Sciatic nerve (tissue), 2 donors: Measurements from ENCODE around the gene CACNA2D3. TPM values are rescaled to one million over a fixed set of nuclear protein-coding genes. Genes with fewer than 3 reads are reported as not detected.
A peak's percentile ranks its signal among the peaks of the same experiment; 100 is the strongest.
"Not testable (repeated sequence)": the region's sequence is repeated elsewhere in the genome, so short reads cannot be mapped to it uniquely, and the experiment has no call there.

Experiments
- ATAC-seq: fragments of 200-7000 bp; cut with Tn5 transposase; one replicate; pipeline ENCODE4 v1.9.1; 2020; ENCODE audit warnings: mild to moderate bottlenecking, moderate library complexity
- DNase-seq: peaks from one replicate; pipeline ENCODE4 v3.0.0-alpha.2; 2020; ENCODE audit warnings: low spot score
- intact Hi-C: fragments of 100-400 bp; cut with DNase I; formaldehyde crosslinking; loops from one replicate; pipeline ENCODE4 v1.14.2; 2022
- total RNA-seq: library from RNA; stranded (reverse); fragmentation: NEBNext Ultra II Directional; extraction: Animal tissue kit (Norgen Biotek cat#: 25700); gene quantifications from one replicate; pipeline ENCODE4 v1.2.1, GENCODE V29; 2021
- donor health status: DM: no; HTN: no; CAD: no.
- donor health status: DM: no; HTN: no; CAD: no.

The CACNA2D3 gene
- total RNA-seq, 1 donor from 2014 or later: 6.9 TPM

DNA sequence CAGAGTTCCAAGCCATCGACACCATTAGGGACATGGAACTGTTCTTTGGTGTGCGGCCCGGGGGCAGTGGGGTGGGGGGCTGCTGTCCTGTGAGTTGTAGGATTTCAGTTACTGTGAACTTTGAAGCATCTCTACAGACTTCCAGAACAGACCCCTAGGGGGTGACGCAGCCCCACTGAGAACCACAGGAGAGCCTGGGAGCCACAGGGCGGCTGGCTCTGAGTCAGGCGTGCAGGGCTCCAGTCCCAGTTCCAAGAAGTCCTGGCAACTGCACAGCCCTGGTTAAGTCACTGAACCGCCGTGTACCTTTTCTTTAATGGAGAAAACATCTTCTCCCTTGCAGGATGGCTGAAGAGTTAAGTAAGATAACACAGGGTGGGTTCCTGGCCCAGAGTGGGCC is 829.1 kb downstream of the CACNA2D3 start:
- DNase-seq: peak; percentile 70
- peak; percentile 92 for ATAC-seq
- intact Hi-C loops: no loop called here

DNA sequence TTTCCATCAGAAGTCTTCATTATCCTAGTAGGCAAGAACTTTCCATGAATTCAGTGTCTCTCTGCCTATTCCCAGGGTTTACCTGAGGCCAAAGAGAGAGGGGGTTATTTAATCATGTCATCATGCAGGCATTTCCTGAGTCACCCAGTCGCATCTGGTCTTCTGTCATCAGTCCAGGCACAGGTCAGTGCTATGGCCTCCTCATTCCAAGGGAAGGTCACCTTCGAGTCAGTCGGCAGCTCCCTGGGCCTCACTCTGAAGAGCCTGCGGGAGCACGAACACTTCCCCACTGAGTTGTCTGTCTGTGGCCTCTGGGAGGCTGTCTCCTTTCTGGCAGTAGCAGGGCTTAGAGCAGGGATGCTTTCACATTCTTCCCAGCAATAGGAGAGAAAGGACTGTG is 831.7 kb downstream of the CACNA2D3 start:
- no peak for DNase-seq
- no peak for ATAC-seq
- intact Hi-C loops: no loop called here

DNA sequence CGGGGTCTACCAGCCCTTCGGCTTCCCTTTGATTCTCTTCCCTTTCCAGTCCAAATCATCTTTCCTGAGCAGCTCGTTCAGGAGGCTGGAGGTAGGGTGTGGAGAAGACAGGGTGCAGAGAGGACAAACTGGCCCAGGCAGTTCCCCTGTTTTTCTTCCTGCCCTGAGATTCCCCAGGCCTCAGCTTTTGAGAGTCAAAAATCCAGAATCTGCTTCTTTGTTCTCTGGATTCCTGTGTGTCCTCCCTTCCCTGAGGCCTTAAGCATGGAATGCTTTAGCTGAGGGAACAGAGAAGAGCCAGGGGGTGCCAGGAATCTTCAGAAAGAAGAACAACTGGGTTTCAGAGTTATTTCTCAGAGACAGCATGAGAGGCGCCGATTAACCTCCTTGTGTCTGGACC is 832.2 kb downstream of the CACNA2D3 start:
- ATAC-seq (no peak), DNase-seq (no peak)
- intact Hi-C loops: no loop called here

DNA sequence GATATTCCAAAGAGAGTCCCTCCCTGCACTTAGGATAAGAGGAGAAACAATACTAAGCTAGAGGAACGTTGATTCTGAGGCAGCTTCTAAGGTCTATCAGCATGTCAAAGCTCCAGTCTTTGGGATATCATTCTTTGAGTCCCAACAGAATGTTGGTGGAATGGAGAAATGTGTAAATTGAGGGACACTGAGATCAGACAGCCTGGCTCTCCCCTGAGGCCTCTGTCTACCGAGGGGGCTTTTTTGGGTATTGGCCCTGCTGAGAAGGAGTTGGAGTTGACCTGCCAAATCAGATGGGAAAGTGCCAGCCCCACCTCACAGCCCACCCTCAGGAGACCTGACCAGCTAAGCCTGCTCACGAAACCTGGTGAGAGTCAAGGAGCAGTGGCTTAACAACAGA is 833.1 kb downstream of the CACNA2D3 start:
- intact Hi-C loops: no loop called here
- ATAC-seq: no peak

DNA sequence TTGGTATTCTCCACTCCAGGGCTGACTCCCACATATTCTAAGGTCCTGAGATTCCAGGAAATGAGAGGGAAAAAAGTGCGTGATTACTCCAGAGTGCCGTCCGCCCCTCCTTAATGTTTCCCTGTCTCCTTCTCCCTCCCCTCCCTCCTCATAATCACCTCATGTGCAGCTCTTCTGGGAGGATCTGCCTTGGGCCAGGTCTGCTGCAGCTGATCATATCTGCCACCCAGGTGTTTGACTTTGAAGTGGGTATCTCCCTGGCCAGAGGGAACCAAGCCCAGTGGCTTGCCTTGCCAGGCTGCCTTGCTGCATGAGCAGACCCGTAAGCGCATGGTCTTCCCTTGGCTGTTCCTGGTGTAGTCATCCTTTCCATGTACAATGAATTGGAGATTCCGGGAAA is 833.6 kb downstream of the CACNA2D3 start:
- intact Hi-C loops: no loop called here
- ATAC-seq: no peak
- no peak for DNase-seq

More for the DNA sequence above, 833.1 kb downstream of the CACNA2D3 start:
- DNase-seq: no peak

DNA sequence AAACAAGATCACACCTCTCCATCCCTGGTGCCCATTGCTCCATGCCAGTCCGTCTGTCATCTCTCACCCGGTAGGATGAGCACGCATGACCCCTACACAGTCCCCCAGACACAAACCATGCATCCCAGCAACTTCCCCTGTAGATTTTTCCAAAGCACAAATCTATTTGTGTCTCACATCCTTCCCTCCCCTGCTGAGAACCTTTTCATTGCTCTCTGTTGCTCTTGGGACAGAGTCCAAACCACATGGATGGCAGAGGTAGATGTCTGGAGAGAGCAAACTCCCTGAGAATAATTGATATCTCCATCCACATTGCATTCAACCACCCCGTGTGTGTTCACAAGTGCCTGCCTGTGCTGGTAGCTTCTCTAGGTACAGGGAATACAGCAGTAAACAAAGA is 835.4 kb downstream of the CACNA2D3 start:
- intact Hi-C loops: no loop called here
- DNase-seq (no peak), ATAC-seq (no peak)

DNA sequence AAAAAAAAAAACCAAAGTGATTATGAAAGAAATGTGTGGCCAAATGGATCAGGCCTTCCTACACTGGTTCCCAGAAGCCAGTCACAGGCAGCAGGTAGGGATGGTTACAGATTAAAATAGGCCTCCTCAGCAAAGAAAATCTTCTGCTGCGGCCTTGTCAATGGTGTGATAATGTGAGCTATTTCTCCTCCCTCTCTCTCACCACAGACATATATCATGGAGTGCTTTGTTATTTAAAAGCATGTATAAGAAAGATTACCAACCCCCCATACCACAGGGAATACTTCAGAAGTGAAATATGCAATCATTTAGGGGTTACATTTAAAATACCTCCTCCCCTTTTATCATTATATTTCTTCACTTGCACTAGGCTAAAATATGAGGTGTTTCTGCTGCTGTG is 837.7 kb downstream of the CACNA2D3 start:
- intact Hi-C loops: no loop called here
- no peak for DNase-seq
- ATAC-seq: no peak

DNA sequence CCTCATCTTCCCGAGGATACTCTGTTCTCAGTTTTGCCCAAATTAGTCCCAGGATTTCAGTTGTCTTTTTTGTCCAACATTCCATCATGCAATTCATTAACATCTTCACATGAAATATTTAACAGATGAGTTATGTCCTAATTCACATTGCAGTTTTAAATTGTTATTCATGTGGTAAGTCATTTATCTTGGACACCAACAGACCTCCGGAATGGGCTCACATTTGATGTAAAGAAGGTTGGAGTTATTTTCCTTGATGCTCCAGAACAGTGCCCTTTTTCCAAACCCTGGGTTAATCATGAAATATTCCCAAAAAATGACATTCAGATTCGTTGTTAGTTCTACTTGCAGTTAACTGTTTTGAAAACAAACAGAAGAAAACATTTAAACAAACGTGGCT is 838.3 kb downstream of the CACNA2D3 start:
- no peak for ATAC-seq
- no peak for DNase-seq
- intact Hi-C loops: no loop called here

DNA sequence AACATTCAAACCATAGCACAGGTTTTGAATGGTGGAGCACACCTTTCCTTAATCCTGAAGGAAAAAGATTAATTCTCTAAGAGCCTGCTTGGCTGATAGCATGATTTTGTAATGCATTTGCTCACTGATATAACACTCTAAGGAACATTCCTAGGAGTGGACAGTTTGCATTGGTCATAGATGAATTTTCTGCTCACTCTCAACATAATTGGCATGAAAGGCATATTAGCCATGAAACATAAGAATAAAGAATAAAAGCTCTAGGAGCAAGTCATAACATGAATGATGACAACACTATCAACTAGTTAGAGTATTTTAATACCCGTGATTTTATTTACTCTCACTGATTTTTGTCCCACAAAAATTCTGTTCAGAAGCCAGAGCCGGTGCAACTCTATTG is 839.8 kb downstream of the CACNA2D3 start:
- DNase-seq (no peak), ATAC-seq (no peak)
- intact Hi-C loops: no loop called here

DNA sequence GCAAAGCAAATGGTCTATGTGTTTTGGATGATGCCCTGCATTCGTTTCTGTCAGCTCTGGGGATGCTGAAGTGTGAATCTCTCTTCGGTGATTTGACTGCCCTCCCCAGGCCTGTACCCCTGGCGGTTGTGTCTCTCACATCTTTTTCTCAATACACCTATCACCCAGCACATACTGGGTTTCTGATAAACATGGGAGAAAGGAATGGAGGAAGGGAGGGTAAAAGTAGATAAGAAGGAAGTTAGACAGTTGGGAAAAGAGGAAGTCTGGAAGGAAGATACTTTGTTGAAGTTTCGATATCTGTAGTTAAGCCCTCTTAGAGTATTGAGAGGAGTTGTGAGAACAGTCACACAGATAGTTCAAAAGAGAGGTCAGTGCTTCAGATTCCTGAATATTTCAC is 841.3 kb downstream of the CACNA2D3 start:
- ATAC-seq: no peak
- DNase-seq: no peak
- intact Hi-C loops: no loop called here

DNA sequence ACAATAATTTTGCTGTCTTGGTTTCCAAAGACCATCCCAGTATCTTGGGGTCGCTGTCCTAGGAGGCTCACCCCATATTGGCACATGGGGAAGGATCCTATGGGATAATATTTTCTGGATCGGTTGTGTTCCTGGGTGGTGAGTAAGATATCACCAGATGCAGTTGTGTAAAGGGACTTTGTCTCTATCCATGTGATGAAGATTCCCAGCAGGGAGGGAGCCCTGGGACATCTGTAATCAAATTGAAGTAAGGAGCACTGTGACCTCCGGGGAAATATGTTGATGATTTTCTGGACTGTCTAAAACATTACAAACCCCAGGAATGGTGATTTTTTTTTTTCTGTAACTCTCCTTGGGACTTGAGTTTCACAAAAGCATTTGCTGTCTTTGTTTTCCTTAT is 841.7 kb downstream of the CACNA2D3 start:
- DNase-seq (no peak), ATAC-seq (no peak)
- intact Hi-C loops: no loop called here

DNA sequence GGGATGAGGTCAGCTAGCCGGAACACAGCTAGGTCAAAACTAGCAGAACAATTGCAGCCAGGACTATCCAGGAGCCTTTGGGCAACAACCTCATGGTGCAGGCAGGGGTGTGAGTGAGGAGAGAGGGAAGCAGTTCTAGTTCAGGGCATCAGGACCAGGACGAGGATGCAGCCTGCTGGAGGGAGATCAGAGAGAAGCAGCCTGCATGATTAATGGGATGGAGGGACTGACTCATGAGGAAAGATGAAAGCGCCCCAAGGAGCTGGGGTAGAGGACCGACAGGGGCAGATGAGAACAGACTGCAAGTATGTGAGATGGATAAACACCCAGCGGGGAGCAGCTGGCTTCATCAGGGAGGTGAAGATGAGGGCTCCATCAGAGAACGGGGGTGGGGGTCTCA is 843.4 kb downstream of the CACNA2D3 start:
- intact Hi-C loops: no loop called here
- ATAC-seq (no peak), DNase-seq (no peak)

DNA sequence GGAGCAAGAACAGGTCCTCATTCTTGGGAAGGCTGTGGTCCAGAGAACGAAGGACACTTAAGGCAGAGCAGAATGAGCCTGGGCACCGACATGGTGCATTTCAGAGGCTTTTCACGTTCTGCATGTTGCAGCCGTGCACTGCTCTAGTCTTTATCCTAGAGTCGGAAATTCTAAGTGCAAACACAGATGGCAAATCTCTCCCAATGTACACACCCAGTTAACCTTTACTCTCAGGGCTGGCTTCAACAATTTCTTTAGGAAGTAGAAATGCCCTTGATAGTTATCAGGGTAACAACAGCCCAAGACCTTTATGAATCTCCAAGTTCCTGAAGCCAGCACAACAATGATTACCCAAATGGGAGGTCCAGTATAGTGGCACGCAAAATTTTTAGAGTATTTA is 844.6 kb downstream of the CACNA2D3 start:
- intact Hi-C loops: no loop called here
- ATAC-seq: no peak
- no peak for DNase-seq

DNA sequence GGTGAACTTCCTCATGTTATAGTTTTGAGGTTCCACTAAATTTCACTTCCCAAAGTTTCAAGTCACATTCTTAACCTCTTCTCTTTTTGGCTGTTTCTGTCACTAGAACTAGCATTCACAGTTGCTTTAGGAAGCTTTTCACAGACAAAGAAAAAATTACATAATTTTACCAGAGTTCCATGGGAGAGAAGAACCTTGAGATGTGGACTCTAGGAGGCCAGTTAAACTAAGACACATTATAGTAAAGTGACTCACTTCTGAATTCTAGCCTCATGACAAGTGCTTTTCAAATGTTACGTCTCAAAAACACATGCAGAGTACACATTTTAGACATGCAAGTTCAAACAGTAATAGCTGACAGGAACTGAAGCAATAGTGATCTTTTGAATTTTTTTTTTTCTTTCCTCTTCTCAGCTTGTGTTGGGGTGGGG is 845.4 kb downstream of the CACNA2D3 start:
- intact Hi-C loops: no loop called here
- DNase-seq (no peak), ATAC-seq (no peak)

DNA sequence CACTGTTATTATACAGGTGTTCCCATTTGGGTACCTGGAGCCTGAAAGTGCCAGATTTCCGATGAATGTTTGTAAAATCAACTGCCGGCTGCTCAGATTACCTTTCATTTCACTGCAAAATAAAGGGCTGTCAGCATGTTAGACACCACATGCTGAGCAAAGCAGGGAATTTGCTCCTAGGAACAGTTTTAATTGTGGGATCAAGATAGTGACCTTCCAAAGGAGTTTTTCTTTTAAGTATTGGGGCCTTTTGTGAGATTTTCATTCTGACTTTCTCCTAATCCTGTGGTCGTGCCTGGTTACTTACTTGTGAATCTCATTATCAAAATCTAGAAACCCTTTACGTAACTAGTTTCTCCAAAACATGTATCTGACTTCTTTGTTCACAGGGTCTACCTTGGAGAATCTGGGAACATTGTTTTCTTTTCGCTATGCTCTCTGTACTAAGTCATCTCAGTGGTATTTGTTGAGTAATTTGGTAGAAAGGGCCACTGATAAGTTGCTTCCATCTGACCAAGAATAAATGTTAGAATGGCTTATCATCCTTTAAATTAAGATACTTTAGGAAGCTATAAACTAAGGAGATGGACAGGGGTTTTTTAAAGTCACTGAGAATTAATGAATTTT is 846.3 kb downstream of the CACNA2D3 start:
- DNase-seq: no peak
- intact Hi-C loops: no loop called here
- no peak for ATAC-seq

DNA sequence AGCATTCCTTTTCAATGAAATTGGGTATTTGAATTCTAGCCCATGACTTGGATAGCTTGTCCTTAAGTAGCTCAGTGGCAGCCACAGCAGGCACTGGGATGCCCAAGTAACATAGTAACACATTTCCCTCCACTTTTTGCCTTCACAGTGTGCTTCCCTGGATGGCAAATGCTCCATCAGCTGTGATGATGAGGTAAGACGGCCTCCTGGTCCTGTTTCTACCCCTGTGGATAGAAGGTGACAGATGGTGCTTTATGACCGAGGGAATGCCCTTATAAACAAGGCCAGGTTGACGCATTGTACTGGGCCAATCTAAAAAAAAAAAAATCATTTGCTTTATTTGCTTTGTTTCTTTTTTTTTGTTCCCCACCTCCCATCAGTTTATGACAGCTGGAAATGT is 847.3 kb downstream of the CACNA2D3 start:
- intact Hi-C loops: no loop called here
- DNase-seq (no peak), ATAC-seq (no peak)

DNA sequence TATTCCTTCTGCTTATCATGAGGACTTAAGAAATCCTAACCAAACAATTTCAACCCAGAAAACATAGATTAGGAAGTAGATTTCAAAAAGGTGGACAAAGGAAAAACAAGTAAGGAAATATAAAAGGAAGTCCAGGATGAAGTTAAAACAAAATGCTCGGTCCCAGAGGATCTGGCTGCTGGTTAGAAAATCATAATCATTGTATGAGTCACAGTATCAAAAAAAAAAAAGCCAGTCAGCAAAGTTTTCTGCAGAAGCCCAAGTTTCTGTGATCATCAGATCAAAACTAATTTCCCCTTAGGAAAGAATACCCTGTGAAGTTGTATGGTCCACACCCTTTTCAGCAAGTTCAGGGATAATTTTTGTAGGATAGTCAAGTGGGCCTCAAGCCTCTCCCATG is 848.5 kb downstream of the CACNA2D3 start:
- DNase-seq: no peak
- no peak for ATAC-seq
- intact Hi-C loops: no loop called here

DNA sequence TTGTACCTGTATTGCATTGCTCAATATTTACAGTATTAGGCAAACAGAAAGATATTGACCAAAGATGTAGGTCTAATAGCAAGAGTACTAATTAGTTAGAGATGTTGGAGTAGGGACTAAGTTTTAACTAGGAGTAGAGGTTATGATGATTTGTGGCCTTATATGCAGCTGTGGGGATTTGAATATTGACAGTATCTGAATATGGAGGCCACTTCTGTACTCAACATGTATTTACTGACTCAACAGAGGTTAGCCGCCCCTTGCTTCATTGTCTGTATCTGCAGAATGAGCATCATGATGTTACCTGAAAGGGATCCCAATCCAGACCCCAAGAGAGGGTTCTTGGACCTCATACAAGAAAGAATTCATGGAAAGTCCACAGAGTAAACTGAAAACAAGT is 855.1 kb downstream of the CACNA2D3 start:
- ATAC-seq (no peak), DNase-seq (no peak)
- intact Hi-C loops: no loop called here

DNA sequence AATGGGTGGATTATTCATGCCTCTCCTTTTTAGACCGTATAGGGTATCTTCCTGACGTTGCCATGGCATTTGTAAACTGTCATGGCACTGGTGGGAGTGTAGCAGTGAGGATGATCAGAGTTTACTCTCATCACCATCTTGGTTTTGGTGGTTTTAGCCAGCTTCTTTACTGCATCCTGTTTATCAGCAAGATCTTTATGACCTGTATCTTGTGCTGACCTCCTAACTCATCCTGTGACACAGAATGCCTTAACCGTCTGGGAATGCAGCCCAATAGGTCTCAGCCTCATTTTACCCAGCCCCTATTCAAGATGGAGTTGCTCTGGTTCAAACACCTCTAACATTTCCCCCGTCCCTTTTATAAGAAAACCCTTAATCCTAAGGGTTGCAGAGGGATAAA is 855.6 kb downstream of the CACNA2D3 start:
- DNase-seq, intact Hi-C loops, ATAC-seq: not testable (repeated sequence)

DNA sequence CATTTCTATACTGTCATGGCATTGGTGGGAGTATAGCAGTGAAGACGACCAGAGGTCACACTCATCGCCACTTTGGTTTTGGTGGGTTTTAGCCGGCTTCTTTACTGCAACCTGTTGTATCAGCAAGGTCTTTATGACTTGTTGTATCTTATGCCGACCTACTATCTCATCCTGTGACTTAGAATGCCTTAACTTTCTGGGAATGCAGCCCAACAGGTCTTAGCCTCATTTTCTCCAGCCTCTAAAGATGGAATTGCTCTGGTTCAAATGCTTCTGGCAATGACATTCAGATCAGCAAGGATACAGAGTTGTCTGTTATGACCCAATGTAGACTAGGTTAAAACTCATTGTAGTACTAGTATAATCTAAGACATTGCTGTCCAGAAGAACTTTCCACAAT is 860.5 kb downstream of the CACNA2D3 start:
- no peak for ATAC-seq
- DNase-seq: no peak
- intact Hi-C loops: no loop called here

DNA sequence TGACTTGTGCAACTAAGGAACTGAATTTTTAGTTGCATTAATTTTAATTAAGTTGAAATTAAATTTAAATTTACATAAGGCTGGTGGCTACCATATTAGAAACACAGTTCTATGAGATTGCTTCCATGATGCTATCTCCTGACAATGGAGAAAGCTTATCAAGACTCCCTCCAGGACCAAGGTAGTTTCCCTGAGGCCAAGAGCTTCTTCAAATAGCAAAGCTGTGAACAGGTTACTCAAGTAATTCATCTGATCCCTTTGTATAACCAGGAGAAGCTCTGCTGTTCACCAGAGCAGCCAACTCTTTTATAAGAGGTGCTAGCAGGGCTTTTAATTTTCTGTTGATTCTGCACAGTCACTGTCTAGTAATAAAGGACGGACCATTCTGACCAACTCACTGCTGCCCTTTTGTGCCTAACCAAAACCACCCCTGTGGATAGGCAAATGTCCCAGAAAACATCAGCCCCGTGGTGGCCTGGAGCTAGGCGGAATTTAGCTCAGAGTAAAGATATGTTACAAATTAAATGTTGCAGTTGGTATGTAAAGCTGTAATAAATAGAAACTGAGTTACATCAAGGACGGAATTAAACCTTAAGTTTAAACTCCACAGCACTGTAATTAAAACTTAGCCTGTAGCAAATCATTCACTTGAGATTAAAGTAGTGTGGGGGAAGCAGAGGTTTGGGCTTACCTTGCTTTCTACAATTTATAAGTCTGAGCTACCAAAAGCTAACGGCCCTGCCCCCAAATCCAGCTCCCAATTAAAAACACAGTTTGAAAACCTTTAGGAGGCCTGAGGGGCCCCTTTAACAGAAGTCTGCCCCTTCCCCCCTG is 861.1 kb downstream of the CACNA2D3 start:
- intact Hi-C loops: no loop called here
- DNase-seq (no peak), ATAC-seq (no peak)
